ENCODE measurements around the gene LCE1A.

Gene LCE1A

GRCh38 chr1:152870831-152871730 lies 43.8 kb downstream of the LCE1A start:
- DNase-seq = peak; percentile 18

DNA sequence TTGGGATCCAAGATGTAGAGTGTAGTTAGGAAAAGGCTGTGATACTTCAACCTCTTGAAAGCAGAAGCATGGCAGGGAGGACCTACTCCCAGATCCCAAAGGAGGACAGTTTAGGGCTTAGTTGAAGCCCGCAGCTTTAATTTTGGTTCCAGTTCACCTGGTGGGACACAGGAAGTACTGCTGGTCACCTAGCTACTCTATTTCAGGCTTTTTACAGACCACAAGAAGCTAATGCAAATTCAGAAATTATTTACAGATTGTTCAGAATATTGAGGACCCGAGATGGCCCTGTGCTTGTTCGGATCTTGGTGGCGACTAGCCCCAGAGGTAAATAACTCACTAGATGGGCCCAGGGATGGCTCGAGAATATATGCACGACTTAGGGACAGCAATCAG lies 44.5 kb downstream of the LCE1A start:
- no peak for DNase-seq

GRCh38 chr1:152873495-152873894 lies 46.2 kb downstream of the LCE1A start:
- DNase-seq = no peak

DNA sequence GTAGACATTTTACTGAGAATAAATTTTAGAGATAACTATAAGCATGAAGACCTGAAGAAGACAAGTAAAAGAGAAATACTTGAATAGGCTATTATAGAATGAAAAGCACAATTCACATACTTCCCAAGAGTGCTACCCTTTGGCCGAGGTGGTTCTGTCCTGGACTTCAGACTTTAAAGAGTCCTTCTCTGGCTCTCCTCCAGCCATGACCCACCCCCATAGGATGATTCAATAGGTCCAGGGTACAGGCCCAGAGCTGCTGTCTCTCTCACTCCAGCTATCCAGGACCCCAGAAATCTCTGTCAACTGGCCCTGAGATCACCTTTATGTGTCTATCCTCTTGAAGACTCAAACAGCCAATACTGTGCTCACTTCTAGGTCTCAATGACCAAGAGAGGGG lies 49.6 kb downstream of the LCE1A start:
- DNase-seq = no peak
